Pancreas (tissue), 10 donors: ENCODE data around the gene SNX9. TPM values are rescaled to one million over a fixed set of nuclear protein-coding genes. Genes with fewer than 3 reads are reported as not detected.
A peak's percentile ranks its signal among the peaks of the same experiment; 100 is the strongest.

Experiments
- ATAC-seq, 4 donors: fragments of 200-7000 bp; cut with Tn5 transposase; one replicate each; pipeline versions ENCODE4 v1.8.0 to v1.9.1; 2020; ENCODE audit warnings: mild to moderate bottlenecking in 4 of 4, moderate library complexity in 4 of 4
- DNase-seq, 6 donors: peaks; one replicate each; pipeline ENCODE4 v3.0.0-alpha.2; 2020
- FAIRE-seq: peaks from 2 replicates; lab custom pipeline; 2012; peaks lifted over from hg19 to GRCh38; lab: Jason Lieb, UNC
- H3K27ac ChIP-seq, 4 donors: fragments of 200-600 bp; sonication (generic); 1 replicate in 3 of 4; 2 replicates in 1 of 4; pipeline versions ENCODE4 v1.5.0 to v1.8.0; 2020
- H3K27me3 ChIP-seq, 4 donors: fragments of 200-600 bp; one replicate each; pipeline ENCODE4 v1.8.0; 2021
- H3K36me3 ChIP-seq, 3 donors: fragments of 200-600 bp; sonication (generic) in 1 of 3; one replicate each; pipeline versions ENCODE4 v1.5.0 to v1.8.0; 2020 to 2021
- H3K4me1 ChIP-seq, 3 donors: fragments of 200-600 bp; one replicate each; pipeline ENCODE4 v1.8.0; 2021
- H3K4me3 ChIP-seq, 4 donors: fragments of 200-600 bp; sonication (generic) in 2 of 4; one replicate each; pipeline versions ENCODE4 v1.5.0 to v1.8.0; 2020 to 2021
- H3K9me3 ChIP-seq, 4 donors: fragments of 200-600 bp; one replicate each; pipeline ENCODE4 v1.8.0; 2021
- WGBS, 2 donors: extraction: QIAGEN DNeasy Blood & Tissue Kit; methylation state at CpG; one replicate each; pipeline ENCODE4 v1.1.7; 2013; 5-methylcytosine and 5-hydroxymethylcytosine counted together
- intact Hi-C, 3 donors: fragments of 100-400 bp; cut with DNase I; formaldehyde crosslinking; loops; one replicate each; pipeline versions ENCODE4 v1.11.1 to v1.14.2; 2022
- polyA plus RNA-seq, 2 donors: library from polyadenylated mRNA; stranded (reverse); fragments of 200-250 nt; gene quantifications; one replicate each; pipeline ENCODE4 v1.2.3, GENCODE V29; 2013
- total RNA-seq, 6 donors: library from RNA; stranded (reverse); fragmentation: NEBNext Ultra II Directional in 4 of 6; extraction: Animal tissue kit (Norgen Biotek cat#: 25700) in 4 of 6; gene quantifications; one replicate each; pipeline versions ENCODE4 v1.2.1 to v1.2.4, GENCODE V29; 2021 to 2023
- TF ChIP-seq, protein P1 (sequence below), 4 donors: fragments of 200-600 bp; sonication (generic) in 3 of 4; IDR thresholded peaks; one replicate each; pipeline versions ENCODE4 v1.5.0 to v1.8.0; 2021; ENCODE audit warnings: antibody characterized with exemption in 4 of 4
- donor health status: healthy with polysubstance abuse.
- donor health status: DM: no; HTN: no; CAD: no; lungs with moderate emphysema.
- donor health status: DM: no; HTN: no; CAD: no.
- donor health status: control.
- donor health status: control.
- donor health status: Bipolar disorder and iron deficiency.
- donor health status: DM: yes; HTN: yes; CAD: no.
- donor health status: DM: no; HTN: no; CAD: no.
- donor health status: DM: no; HTN: no; CAD: no.
- donor health status: DM: yes; HTN: yes; CAD: no.

The SNX9 gene
- total and polyA plus RNA-seq, 8 donors: 14.2 to 27.4 (median 16.2) TPM

- TF ChIP-seq, protein P1, sequence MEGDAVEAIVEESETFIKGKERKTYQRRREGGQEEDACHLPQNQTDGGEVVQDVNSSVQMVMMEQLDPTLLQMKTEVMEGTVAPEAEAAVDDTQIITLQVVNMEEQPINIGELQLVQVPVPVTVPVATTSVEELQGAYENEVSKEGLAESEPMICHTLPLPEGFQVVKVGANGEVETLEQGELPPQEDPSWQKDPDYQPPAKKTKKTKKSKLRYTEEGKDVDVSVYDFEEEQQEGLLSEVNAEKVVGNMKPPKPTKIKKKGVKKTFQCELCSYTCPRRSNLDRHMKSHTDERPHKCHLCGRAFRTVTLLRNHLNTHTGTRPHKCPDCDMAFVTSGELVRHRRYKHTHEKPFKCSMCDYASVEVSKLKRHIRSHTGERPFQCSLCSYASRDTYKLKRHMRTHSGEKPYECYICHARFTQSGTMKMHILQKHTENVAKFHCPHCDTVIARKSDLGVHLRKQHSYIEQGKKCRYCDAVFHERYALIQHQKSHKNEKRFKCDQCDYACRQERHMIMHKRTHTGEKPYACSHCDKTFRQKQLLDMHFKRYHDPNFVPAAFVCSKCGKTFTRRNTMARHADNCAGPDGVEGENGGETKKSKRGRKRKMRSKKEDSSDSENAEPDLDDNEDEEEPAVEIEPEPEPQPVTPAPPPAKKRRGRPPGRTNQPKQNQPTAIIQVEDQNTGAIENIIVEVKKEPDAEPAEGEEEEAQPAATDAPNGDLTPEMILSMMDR (IDR thresholded peaks at IDR 0.05): no peak
- H3K9me3 ChIP-seq: no peaks in the 10 kb centered on the region
- no peak overlapping the region for H3K27ac ChIP-seq
- peak; percentile 43 to 76 (median 58) for ATAC-seq
- FAIRE-seq: no peak
- WGBS, 2 donors: 62 to 72% methylated on average over 2 of the region's 2 CpGs
- no peaks in the 10 kb centered on the region for H3K27me3 ChIP-seq
- intact Hi-C loops: loop anchor here in 1 of 3 donors (10.0 kb wide), 1 partner anchor 115 kb away; no protein-coding TSS in a partner anchor
- no peak for DNase-seq
- peaks cover 0 to 31% (median 0%) of the 10 kb centered on the region in 3 donors for H3K36me3 ChIP-seq
- H3K4me3 ChIP-seq: no peak overlapping the region
- no peaks in the 10 kb centered on the region for H3K4me1 ChIP-seq
Measured at GRCh38 chr6:157879873-157880254, 56.8 kb downstream of the SNX9 start.

DNA sequence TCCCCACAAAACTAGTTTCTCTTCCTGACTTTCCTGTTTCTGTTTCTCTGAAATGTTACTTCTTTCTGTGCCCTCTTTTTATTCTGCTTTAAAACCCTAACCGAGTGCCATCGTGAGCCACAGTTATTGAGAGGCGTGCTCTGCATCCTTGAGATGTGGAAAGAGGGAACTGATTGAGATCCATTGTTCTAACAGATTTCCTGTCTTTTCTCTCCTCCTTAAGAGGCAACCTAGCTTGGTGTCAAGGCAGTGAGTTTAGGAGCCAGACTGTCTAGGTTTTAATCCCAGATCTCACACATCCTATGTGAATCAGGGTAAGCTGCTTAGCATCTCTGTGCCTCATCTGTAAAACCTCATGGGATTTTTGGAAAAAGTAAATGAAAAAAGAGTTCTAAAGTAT, 57.5 kb downstream of the SNX9 start:
- 86 to 92% methylated on average over 3 of the region's 3 CpGs for WGBS, 2 donors
- TF ChIP-seq, protein P1 (IDR thresholded peaks at IDR 0.05): no peak
- Histone ChIP-seq H3K4me1 (no peaks in the 10 kb centered on the region), H3K36me3 (peaks cover 0 to 29% (median 0%) of the 10 kb centered on the region in 3 donors), H3K9me3 (no peaks in the 10 kb centered on the region), H3K4me3 (no peak overlapping the region), H3K27me3 (no peaks in the 10 kb centered on the region), H3K27ac (no peak overlapping the region)
- ATAC-seq: no peak
- no peak for DNase-seq
- no peak for FAIRE-seq
- intact Hi-C loops: no loop called here

DNA sequence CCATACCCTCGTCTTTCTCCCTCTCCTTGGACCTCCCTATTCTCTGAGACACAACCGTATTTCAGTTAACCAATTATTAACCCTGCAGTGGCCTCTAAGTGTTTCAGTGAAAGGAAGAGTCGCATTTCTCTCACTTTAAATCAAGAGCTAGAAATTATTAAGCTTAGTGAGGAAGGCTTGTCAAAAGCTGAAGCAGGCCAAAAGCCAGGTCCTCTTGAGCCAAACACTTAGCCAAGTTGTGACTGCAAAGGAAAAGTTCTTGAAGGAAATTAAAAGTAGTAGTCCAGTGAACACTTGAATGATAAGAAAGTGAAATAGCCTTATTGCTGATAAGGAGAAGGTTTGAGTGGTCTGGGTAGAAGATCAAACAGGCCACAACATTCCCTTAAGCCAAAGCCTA, 58.3 kb downstream of the SNX9 start:
- DNase-seq (no peak), FAIRE-seq (no peak), ATAC-seq (no peak)
- H3K9me3 ChIP-seq: no peaks in the 10 kb centered on the region
- H3K36me3 ChIP-seq: peaks cover 0 to 21% (median 0%) of the 10 kb centered on the region in 3 donors
- 67% methylated on average over 3 of the region's 3 CpGs for WGBS, 2 donors
- intact Hi-C loops: no loop called here
- TF ChIP-seq, protein P1 (IDR thresholded peaks at IDR 0.05): no peak
- H3K4me1 ChIP-seq: no peaks in the 10 kb centered on the region
- H3K27me3 ChIP-seq: no peaks in the 10 kb centered on the region
- no peak overlapping the region for H3K27ac ChIP-seq
- no peak overlapping the region for H3K4me3 ChIP-seq

DNA sequence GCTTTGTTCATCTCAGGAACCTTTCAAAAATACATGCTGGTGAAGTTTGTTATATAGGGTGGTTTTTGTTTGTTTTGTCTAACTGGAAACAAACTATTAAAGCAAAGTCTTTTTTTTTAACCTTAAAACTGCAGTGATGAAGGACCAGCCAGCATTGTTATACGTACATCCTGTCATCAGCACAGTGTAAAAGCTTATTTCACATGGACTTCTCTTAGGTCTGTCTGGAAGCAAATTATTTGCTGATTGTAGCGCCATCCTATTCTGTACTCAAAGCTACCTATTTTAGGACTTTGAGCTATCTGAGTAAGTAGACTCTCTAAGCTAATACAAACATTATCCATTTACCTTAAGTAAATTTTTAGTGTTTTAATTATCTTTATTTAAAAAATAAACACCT, 61.7 kb downstream of the SNX9 start:
- intact Hi-C loops: no loop called here
- no peaks in the 10 kb centered on the region for H3K9me3 ChIP-seq
- TF ChIP-seq, protein P1 (IDR thresholded peaks at IDR 0.05): no peak
- no peak overlapping the region for H3K4me3 ChIP-seq
- peaks cover 0 to 13% (median 0%) of the 10 kb centered on the region in 3 donors for H3K36me3 ChIP-seq
- DNase-seq (no peak), ATAC-seq (no peak), FAIRE-seq (no peak)
- no peak overlapping the region for H3K27ac ChIP-seq
- WGBS, 2 donors: 88 to 92% methylated on average over 2 of the region's 2 CpGs
- no peaks in the 10 kb centered on the region for H3K27me3 ChIP-seq
- H3K4me1 ChIP-seq: no peaks in the 10 kb centered on the region

DNA sequence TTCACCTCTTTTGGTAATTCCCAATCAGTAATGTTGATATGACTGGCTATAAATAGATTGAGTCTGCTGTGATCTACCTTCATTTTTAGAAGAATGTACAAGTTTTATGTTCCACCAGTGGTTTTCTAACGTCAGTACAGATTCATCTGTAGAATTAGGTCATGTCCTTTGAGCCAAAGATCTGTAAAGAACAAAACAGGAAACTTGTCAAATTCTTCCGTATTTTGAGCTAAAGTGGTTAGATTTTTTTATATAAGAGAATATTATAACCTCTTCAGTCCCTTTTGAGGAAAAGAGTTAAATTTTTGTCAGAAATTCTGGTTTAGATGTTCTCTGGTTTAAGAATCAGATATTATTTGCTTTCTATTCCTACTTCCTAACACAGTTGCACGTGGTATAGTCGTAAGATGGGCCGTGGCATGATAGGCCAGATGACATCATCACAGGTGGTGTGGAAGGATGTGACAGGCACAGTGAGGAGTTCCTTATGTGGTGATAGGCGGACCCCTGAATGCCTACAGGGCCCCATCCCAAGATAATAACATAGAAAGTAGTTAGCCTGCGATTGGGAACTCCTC, 62.3 kb downstream of the SNX9 start:
- no peak overlapping the region for H3K27ac ChIP-seq
- TF ChIP-seq, protein P1 (IDR thresholded peaks at IDR 0.05): no peak
- H3K36me3 ChIP-seq: peaks cover 0 to 13% (median 0%) of the 10 kb centered on the region in 3 donors
- no peak overlapping the region for H3K4me3 ChIP-seq
- intact Hi-C loops: no loop called here
- FAIRE-seq (no peak), ATAC-seq (peak in 1 of 4 donors; percentile 35), DNase-seq (no peak)
- H3K27me3 ChIP-seq: no peaks in the 10 kb centered on the region
- H3K9me3 ChIP-seq: no peaks in the 10 kb centered on the region
- 85 to 87% methylated on average over 7 of the region's 7 CpGs for WGBS, 2 donors
- H3K4me1 ChIP-seq: no peaks in the 10 kb centered on the region
